Naive B cell (primary cell): Measurements from ENCODE around the gene ELK4. TPM values are rescaled to one million over a fixed set of nuclear protein-coding genes. Genes with fewer than 3 reads are reported as not detected.
A peak's percentile ranks its signal among the peaks of the same experiment; 100 is the strongest.
"Not testable (repeated sequence)": the region's sequence is repeated elsewhere in the genome, so short reads cannot be mapped to it uniquely, and the experiment has no call there.

ENCODE experiments used
- ATAC-seq, 2 donors: fragments of 150-1000 bp; cut with Tn5 transposase; 2 replicates each; pipeline ENCODE4 v1.10.0; 2021; ENCODE audit warnings: low read depth in 2 of 2, mild to moderate bottlenecking in 2 of 2, moderate library complexity in 2 of 2
- DNase-seq: peaks from one replicate; pipeline ENCODE4 v3.0.0; 2022
- H3K27ac Mint-ChIP-seq, 6 donors: one replicate each; pipeline ENCODE4 v1.8.0; 2020 to 2022; ENCODE audit warnings: mild to moderate bottlenecking in 6 of 6, mixed read lengths in 6 of 6, moderate library complexity in 5 of 6, inconsistent platforms in 2 of 6
- H3K27me3 Mint-ChIP-seq, 3 donors: one replicate each; pipeline ENCODE4 v1.8.0; 2021 to 2022; ENCODE audit warnings: mixed read lengths in 3 of 3, mild to moderate bottlenecking in 1 of 3
- H3K36me3 Mint-ChIP-seq, 2 donors: one replicate each; pipeline ENCODE4 v1.8.0; 2020 to 2022; ENCODE audit warnings: mixed read lengths in 2 of 2, inconsistent platforms in 1 of 2, mild to moderate bottlenecking in 1 of 2
- H3K4me1 Mint-ChIP-seq, 3 donors: one replicate each; pipeline ENCODE4 v1.8.0; 2020 to 2022; ENCODE audit warnings: mixed read lengths in 3 of 3, inconsistent platforms in 1 of 3, mild to moderate bottlenecking in 1 of 3, moderate library complexity in 1 of 3
- H3K4me3 Mint-ChIP-seq, 8 donors: one replicate each; pipeline ENCODE4 v1.8.0; 2020 to 2022; ENCODE audit warnings: mild to moderate bottlenecking in 8 of 8, mixed read lengths in 8 of 8, moderate library complexity in 8 of 8, inconsistent platforms in 2 of 8
- H3K9me3 Mint-ChIP-seq, 7 donors: one replicate each; pipeline ENCODE4 v1.8.0; 2020 to 2022; ENCODE audit warnings: mixed read lengths in 7 of 7, mild to moderate bottlenecking in 5 of 7, inconsistent platforms in 2 of 7, moderate library complexity in 1 of 7
- polyA plus RNA-seq, 6 donors: library from polyadenylated mRNA; unstranded; fragments of 300-500 nt; fragmentation: Illumina TruSeq; gene quantifications; one replicate each; pipeline ENCODE4 v1.2.3, GENCODE V29; 2021; ENCODE audit warnings: low read depth in 6 of 6

ELK4 gene
- polyA plus RNA-seq, 6 donors from 2014 or later: 4.8 to 10.2 (median 6.0) TPM

DNA sequence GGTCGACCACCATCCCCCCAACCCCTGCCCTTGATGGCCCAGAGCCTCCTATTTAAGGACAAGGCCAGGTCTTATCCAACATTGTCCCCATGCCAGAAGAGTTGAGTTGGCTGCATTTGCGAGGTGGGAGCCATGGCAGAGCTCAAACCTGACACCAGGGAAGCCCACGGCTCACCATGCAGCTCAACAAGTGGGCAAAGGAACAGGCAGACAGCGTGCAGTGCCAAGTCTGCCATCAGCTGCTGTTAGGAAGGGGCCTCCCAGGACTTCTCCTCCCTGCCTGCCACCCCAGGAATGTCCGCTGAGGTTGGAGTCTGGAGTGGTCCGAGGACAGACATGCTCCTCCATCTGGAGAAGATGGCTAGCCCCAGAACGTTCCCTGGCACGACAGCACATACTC, 28.6 kb upstream of the ELK4 start:
- H3K36me3 Mint-ChIP-seq: peaks cover 0 to 6% of the 10 kb centered on the region in 2 donors
- peaks cover 56 to 69% (median 65%) of the 10 kb centered on the region in 3 donors for H3K4me1 Mint-ChIP-seq
- peak overlapping the region in 3 of 8 donors; percentile 31 to 54 (median 37) for H3K4me3 Mint-ChIP-seq
- DNase-seq: no peak
- peak overlapping the region in 5 of 6 donors; percentile 74 to 94 (median 90) for H3K27ac Mint-ChIP-seq
- no peak for ATAC-seq
- H3K27me3 Mint-ChIP-seq: no peaks in the 10 kb centered on the region
- H3K9me3 Mint-ChIP-seq: no peaks in the 10 kb centered on the region

DNA sequence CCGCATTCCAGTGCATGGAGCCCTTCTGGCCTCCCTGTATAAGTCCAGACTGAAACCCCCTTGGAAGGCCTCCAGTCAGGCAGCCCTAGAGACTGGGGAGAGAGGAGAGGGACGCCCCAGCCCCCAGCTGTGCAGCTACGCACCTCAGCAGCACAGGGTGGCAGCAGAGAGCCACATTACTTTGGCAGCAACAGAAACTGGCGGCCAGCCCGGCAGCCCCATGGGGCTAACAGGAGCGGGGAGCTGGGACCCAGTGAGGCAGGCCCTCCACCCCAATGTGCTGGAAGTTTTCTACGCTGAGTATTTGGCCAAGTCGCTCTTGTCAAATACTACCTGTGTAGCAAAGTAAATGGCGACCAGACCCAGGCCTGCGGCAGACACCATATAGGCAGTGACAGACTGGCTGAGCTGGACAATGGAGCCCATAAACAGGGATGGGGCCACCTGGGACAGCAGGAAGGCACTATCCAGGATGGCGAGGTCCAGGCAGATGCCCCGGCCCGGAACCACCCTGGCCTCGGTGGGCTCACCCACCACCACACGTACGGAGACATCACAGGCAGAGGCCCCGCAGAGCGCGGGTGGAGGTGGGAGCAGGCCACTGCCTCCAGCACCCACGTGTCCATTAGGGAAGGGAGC, 27.3 kb upstream of the ELK4 start:
- H3K9me3 Mint-ChIP-seq: no peaks in the 10 kb centered on the region
- DNase-seq (peak; percentile 76), ATAC-seq (peak; percentile 92 to 96)
- peak overlapping the region in 5 of 8 donors; percentile 13 to 76 (median 63) for H3K4me3 Mint-ChIP-seq
- H3K36me3 Mint-ChIP-seq: peaks cover 0 to 6% of the 10 kb centered on the region in 2 donors
- H3K27me3 Mint-ChIP-seq: no peaks in the 10 kb centered on the region
- H3K4me1 Mint-ChIP-seq: peaks cover 44 to 56% (median 52%) of the 10 kb centered on the region in 3 donors
- peak overlapping the region in 5 of 6 donors; percentile 26 to 94 (median 74) for H3K27ac Mint-ChIP-seq

GRCh38 chr1:205656236-205656635, 24.4 kb upstream of the ELK4 start:
- no peak overlapping the region for H3K4me3 Mint-ChIP-seq
- no peaks in the 10 kb centered on the region for H3K36me3 Mint-ChIP-seq
- DNase-seq (no peak), ATAC-seq (no peak)
- H3K27ac Mint-ChIP-seq: no peak overlapping the region
- H3K4me1 Mint-ChIP-seq: peaks cover 29 to 34% (median 31%) of the 10 kb centered on the region in 3 donors
- no peaks in the 10 kb centered on the region for H3K9me3 Mint-ChIP-seq
- H3K27me3 Mint-ChIP-seq: no peaks in the 10 kb centered on the region

GRCh38 chr1:205652984-205653383, 21.2 kb upstream of the ELK4 start:
- Mint-ChIP-seq H3K9me3 (no peaks in the 10 kb centered on the region), H3K36me3 (no peaks in the 10 kb centered on the region), H3K4me1 (peaks cover 4 to 6% (median 5%) of the 10 kb centered on the region in 3 donors), H3K27ac (no peak overlapping the region), H3K4me3 (no peak overlapping the region), H3K27me3 (no peaks in the 10 kb centered on the region)
- ATAC-seq (no peak), DNase-seq (no peak)

DNA sequence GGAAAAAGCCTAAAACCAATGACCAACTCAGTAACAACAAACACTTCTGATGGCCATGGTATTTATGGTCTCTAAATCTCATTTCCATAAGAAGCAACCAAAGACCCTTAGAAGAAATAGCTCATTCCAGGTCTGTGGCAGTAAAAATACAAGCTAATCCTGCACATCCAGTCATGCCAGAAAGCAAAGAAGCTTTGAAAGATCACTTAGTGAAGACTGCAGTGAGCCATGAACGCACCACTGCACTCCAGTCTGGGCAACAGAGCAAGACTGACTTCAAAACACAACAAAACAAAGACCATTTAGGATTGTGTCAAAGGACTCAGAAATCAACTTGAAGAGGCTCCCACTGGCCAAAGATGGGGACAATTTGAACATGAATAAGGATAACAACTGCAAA, 18.4 kb upstream of the ELK4 start:
- DNase-seq: no peak
- Mint-ChIP-seq H3K27ac (peak overlapping the region in 1 of 6 donors; percentile 28), H3K4me3 (no peak overlapping the region), H3K4me1 (peaks cover 0 to 5% (median 0%) of the 10 kb centered on the region in 3 donors), H3K9me3 (no peaks in the 10 kb centered on the region), H3K27me3 (no peaks in the 10 kb centered on the region), H3K36me3 (peaks cover 0 to 4% of the 10 kb centered on the region in 2 donors)
- ATAC-seq: no peak

DNA sequence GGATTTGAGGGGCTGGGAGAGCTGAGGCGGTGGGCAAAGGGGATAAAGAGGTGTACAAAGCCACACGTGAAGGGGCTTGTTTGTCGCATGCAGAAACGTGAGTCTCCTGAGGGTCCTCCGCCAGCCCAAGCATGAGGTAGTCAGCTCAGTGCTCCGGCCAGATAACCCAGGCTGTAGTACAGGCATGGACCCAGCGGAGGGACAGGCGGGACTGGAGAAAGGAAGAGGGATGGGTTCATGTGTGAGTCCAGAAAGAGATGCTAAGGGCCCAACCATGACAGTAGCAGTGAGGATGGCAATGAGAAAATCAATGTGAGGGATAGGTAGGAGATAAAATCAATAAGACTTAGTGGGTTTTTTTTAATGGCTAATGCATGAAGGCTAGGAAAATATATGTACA, 13.7 kb upstream of the ELK4 start:
- Mint-ChIP-seq H3K4me3 (no peak overlapping the region), H3K36me3 (peaks cover 0 to 4% of the 10 kb centered on the region in 2 donors), H3K4me1 (peaks cover 0 to 5% (median 5%) of the 10 kb centered on the region in 3 donors), H3K9me3 (no peaks in the 10 kb centered on the region), H3K27me3 (no peaks in the 10 kb centered on the region), H3K27ac (no peak overlapping the region)
- no peak for ATAC-seq
- DNase-seq: no peak

- H3K36me3 Mint-ChIP-seq: peaks cover 0 to 4% of the 10 kb centered on the region in 2 donors
Observed at GRCh38 chr1:205642679-205643307, 11.0 kb upstream of the ELK4 start.

DNA sequence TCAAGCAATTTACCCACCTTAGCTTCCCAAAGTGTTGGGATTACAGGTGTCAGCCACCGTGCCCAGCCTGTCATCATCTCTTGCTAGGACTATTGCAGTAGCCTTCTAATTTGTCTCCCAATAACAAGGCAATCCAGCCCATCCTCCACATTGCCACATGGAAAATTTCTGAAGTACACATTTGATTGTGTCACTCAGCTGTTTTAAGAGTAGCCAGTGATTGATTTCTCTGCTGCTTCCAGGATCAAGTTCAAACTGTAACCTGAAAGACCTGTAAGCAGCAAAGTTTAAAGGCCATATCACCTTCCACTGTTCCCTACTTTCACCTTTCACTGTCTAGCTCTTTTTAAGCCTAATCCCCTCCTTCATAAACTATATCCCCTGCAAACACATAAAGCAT, 7.8 kb upstream of the ELK4 start:
- H3K9me3 Mint-ChIP-seq: no peaks in the 10 kb centered on the region
- H3K4me3 Mint-ChIP-seq: no peak overlapping the region
- peak overlapping the region in 1 of 6 donors; percentile 62 for H3K27ac Mint-ChIP-seq
- DNase-seq: no peak
- H3K27me3 Mint-ChIP-seq: peaks cover 0 to 12% (median 0%) of the 10 kb centered on the region in 3 donors
- ATAC-seq: no peak
- peaks cover 2 to 12% (median 5%) of the 10 kb centered on the region in 3 donors for H3K4me1 Mint-ChIP-seq
- H3K36me3 Mint-ChIP-seq: no peaks in the 10 kb centered on the region

More at GRCh38 chr1:205642679-205643307, 11.0 kb upstream of the ELK4 start:
- no peak for DNase-seq
- H3K4me3 Mint-ChIP-seq: no peak overlapping the region
- peak overlapping the region in 1 of 6 donors; percentile 42 for H3K27ac Mint-ChIP-seq
- H3K4me1 Mint-ChIP-seq: peaks cover 2 to 17% (median 5%) of the 10 kb centered on the region in 3 donors
- ATAC-seq: no peak
- no peaks in the 10 kb centered on the region for H3K9me3 Mint-ChIP-seq
- peaks cover 0 to 11% (median 0%) of the 10 kb centered on the region in 3 donors for H3K27me3 Mint-ChIP-seq

DNA sequence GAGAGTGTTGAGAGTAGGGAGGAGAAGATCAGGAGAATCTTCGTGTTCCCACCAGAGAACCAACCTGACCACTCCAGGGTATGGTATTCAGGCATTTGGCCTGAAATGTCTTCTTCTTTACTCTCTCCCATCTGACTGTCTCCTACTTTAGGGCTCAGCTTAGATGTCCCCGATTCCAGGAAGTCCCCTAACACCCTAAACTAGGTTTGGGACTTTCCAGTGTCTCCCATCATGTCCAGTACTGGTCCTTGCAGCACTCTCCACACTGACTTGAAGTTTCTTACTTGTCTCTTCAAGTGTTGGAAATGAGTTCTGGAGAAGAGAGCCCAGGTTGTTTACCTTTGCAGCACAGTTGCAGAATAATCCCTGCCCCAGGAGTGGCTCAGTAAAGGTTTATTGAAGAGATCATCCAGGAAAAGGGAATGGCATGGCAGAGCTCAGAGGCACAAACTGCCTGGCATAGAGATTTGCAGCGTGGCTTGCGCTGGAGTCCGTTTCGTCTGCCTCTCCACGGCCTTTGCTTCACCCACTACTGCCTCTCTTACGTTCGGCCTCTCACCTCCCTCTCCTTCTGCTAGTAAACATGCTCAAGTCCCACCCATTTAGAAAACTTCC, 6.2 kb upstream of the ELK4 start:
- Mint-ChIP-seq H3K27me3 (peaks cover 0 to 12% (median 0%) of the 10 kb centered on the region in 3 donors), H3K9me3 (no peaks in the 10 kb centered on the region), H3K27ac (peak overlapping the region in 1 of 6 donors; percentile 11), H3K36me3 (no peaks in the 10 kb centered on the region), H3K4me1 (peaks cover 2 to 12% (median 5%) of the 10 kb centered on the region in 3 donors), H3K4me3 (no peak overlapping the region)
- DNase-seq (no peak), ATAC-seq (no peak)

GRCh38 chr1:205636732-205637131, 4.9 kb upstream of the ELK4 start:
- ATAC-seq (no peak), DNase-seq (no peak)
- Mint-ChIP-seq H3K27ac (peak overlapping the region in 1 of 6 donors; percentile 78), H3K36me3 (no peaks in the 10 kb centered on the region), H3K4me1 (peaks cover 5 to 12% (median 8%) of the 10 kb centered on the region in 3 donors), H3K9me3 (no peaks in the 10 kb centered on the region), H3K4me3 (peak overlapping the region in 1 of 8 donors; percentile 27), H3K27me3 (peaks cover 0 to 12% (median 0%) of the 10 kb centered on the region in 3 donors)

- H3K27ac Mint-ChIP-seq, DNase-seq, ATAC-seq, H3K9me3 Mint-ChIP-seq, H3K36me3 Mint-ChIP-seq, H3K4me3 Mint-ChIP-seq: not testable (repeated sequence)
- Mint-ChIP-seq H3K27me3 (peaks cover 0 to 12% (median 0%) of the 10 kb centered on the region in 3 donors), H3K4me1 (peaks cover 0 to 13% (median 8%) of the 10 kb centered on the region in 3 donors)
Observed at GRCh38 chr1:205636138-205636530, 4.3 kb upstream of the ELK4 start.

DNA sequence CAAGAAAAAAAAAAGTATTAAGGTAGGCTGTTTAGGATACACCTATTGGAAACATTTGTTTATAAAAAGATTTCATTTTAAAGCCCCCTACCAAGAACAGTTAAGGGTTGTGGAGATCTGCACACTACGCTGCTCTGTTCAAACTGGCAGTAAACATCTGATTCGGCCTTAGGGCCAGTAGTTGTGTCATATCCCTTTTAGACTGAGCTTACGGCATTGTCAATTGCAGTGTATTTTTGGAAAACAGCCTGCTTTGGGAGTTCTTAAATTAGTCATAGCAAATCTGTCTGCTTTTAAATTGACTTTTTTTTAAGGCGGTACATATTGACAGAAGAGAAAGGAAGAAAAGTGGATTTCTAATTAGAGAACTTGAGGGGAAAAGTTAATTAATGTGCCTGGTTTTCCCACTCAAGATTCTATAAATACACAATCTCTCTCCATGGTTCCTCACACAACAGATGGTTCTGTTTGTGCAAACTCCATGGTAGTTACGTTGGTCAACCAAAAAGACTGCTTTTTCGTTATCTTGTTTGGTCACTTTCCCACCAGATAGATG, 1.7 kb upstream of the ELK4 start:
- no peak for DNase-seq
- peak overlapping the region in 3 of 8 donors; percentile 34 to 92 (median 36) for H3K4me3 Mint-ChIP-seq
- no peaks in the 10 kb centered on the region for H3K36me3 Mint-ChIP-seq
- no peaks in the 10 kb centered on the region for H3K9me3 Mint-ChIP-seq
- ATAC-seq: no peak
- peaks cover 0 to 31% (median 28%) of the 10 kb centered on the region in 3 donors for H3K4me1 Mint-ChIP-seq
- H3K27ac Mint-ChIP-seq: peak overlapping the region in 2 of 6 donors; percentile 4 to 90
- H3K27me3 Mint-ChIP-seq: peaks cover 0 to 7% (median 0%) of the 10 kb centered on the region in 3 donors

DNA sequence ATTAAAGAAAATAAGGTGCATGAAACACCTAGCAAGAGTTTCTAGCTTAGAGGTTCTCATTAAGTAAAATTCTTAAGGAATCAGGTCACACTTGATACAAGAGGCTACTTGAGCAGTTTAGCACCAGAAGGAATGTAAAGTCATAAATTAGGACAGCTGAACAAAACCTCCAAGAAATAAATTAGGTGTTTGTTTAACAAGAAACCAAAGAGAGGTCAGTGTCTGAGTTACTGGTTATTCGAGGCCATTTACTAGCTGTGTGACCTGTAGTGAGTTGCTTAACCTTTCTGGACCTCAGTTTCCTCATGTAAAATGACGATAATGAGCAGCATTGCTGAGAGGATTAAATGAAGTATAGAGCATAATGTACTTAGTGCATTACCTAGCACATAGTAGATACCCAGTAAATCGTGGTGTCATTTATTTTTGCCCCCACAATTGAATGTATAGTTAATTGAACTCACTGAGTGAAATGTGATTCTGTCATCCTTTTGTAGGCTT, 908 bp upstream of the ELK4 start:
- peaks cover 3 to 38% (median 28%) of the 10 kb centered on the region in 3 donors for H3K4me1 Mint-ChIP-seq
- H3K27ac Mint-ChIP-seq: peak overlapping the region; percentile 88 to 97 (median 89)
- DNase-seq (no peak), ATAC-seq (no peak)
- no peaks in the 10 kb centered on the region for H3K9me3 Mint-ChIP-seq
- peak overlapping the region; percentile 78 to 93 (median 90) for H3K4me3 Mint-ChIP-seq
- H3K36me3 Mint-ChIP-seq: no peaks in the 10 kb centered on the region
- no peaks in the 10 kb centered on the region for H3K27me3 Mint-ChIP-seq
